ENCODE results near the gene PPP2R2C.

PPP2R2C gene

DNA sequence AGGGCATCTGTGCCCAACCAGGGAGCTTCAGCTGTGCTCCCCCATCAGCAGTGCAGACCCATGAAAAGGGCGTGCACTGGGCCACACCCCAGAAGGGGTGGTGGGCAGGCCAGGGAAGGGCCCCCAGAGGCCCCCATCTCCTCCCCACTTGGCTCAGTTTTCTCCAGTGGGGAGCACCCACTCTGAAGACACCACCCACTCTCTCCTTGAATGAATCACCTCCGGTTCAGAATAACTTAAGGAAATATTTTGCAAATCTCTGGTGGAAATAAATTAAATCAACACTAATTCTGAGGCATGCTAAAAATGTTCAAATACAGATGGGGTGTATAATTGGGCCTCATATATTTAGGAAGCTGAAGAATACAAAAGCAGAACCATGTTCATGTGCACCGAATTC lies 41.3 kb upstream of the PPP2R2C start:
- TF ChIP-seq, protein P1, sequence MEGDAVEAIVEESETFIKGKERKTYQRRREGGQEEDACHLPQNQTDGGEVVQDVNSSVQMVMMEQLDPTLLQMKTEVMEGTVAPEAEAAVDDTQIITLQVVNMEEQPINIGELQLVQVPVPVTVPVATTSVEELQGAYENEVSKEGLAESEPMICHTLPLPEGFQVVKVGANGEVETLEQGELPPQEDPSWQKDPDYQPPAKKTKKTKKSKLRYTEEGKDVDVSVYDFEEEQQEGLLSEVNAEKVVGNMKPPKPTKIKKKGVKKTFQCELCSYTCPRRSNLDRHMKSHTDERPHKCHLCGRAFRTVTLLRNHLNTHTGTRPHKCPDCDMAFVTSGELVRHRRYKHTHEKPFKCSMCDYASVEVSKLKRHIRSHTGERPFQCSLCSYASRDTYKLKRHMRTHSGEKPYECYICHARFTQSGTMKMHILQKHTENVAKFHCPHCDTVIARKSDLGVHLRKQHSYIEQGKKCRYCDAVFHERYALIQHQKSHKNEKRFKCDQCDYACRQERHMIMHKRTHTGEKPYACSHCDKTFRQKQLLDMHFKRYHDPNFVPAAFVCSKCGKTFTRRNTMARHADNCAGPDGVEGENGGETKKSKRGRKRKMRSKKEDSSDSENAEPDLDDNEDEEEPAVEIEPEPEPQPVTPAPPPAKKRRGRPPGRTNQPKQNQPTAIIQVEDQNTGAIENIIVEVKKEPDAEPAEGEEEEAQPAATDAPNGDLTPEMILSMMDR (IDR thresholded peaks at IDR 0.05; ENCODE audit: low read depth, low read length, missing control alignments) = no peak
- DNase-seq (ENCODE audit: low read depth) = no peak
- no peak overlapping the region for H3K4me3 ChIP-seq (ENCODE audit: low read depth, low read length)
- in situ Hi-C loops (cut with HindIII; ENCODE audit: low sequenced_read_pairs) = no loop called here

DNA sequence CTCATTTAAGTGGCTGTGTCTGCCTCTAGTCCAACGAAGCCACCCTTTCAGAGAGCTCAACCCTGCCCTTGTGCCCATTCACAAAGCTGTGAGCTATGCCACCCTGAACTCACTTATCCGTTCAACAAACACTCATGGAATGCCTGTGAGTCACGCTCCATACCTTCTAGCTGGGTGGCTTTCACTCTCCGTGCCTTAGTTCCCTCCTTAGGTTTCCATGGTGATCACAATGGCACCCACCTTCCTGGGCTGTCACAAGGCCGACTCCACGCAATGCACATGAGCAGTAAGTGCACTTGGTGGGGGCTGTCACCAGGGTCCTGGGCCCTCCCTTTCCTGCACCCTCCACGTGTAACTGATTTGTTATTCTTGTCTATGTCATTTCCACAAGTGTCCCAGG lies 37.2 kb upstream of the PPP2R2C start:
- H3K4me3 ChIP-seq (ENCODE audit: low read depth, low read length) = no peak overlapping the region
- in situ Hi-C loops (cut with HindIII; ENCODE audit: low sequenced_read_pairs) = no loop called here
- TF ChIP-seq, protein P1 (IDR thresholded peaks at IDR 0.05; ENCODE audit: low read depth, low read length, missing control alignments) = no peak
- no peak for DNase-seq (ENCODE audit: low read depth)

DNA sequence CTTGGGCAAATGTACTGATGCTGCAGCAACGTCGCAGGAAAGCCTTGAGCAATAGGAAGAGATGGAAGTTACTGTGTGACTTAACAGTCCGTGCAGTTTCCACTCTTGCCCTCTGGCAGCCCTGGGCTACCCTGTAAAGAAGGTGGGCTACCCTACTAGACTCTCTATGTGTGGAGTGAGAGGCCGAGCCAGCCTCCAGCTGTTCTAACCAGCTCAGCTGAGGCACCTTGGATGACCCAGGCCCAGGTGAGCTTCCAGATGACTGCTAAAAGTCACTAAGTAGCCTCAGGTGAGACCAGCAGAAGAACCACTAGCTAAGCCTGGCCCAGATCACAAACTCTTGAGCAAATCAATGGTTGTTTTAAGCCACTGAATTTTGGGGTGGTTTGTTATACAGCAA lies 34.9 kb upstream of the PPP2R2C start:
- in situ Hi-C loops (cut with HindIII; ENCODE audit: low sequenced_read_pairs) = no loop called here
- TF ChIP-seq, protein P1 (IDR thresholded peaks at IDR 0.05; ENCODE audit: low read depth, low read length, missing control alignments) = no peak
- H3K4me3 ChIP-seq (ENCODE audit: low read depth, low read length) = no peak overlapping the region
- DNase-seq (ENCODE audit: low read depth) = no peak

DNA sequence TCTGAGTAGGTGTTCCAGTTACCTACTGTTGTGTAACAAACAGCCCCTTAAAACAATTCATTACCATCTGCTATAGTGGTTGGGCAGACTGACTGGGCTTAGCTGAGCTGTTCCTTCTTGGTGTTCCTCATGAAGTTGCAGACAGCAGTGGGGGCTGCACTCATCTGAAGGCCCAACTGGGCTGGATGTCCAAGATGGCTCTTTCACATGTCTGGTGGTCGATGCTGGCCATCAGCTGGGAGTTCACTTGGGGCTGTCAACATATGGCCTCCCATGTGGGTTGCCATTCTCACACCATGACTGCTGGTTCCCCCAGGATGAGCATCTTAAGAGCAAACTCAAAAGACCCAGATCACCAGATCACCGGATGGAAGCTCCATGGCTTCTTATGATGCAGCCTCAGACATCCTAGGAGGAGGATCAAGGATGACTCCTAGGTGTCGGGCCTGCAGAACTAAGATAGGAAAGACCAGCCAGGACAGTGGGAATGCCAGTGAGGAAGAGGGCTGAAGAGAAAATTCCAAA lies 34.3 kb upstream of the PPP2R2C start:
- TF ChIP-seq, protein P1 (IDR thresholded peaks at IDR 0.05; ENCODE audit: low read depth, low read length, missing control alignments) = no peak
- DNase-seq (ENCODE audit: low read depth) = no peak
- in situ Hi-C loops (cut with HindIII; ENCODE audit: low sequenced_read_pairs) = no loop called here

DNA sequence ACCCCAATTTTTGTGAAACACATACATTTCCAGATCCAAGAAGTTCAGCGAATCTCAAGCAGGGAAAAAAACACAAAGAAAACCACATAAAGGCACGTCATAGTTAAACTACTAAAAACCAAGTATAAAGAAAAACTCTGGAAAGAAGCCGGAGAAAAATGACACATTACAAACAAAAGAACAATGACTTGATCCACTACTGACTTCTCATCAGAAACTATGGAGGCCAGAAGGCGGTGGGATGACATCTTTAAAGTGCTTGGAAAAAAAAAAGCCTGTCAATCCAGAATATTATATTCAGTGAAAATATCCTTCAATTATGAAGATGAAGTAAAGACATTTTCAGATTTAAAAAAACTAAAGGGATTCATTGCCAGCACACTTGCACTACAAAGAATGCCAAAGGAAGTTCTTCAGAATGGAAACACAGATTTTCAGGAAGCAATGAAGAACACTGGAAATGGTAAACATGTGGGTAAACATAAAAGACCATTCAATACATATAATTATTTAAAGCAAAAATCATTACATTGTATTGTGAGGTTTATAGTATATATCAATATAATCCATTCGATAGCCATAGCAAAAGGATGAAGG lies 32.6 kb upstream of the PPP2R2C start:
- TF ChIP-seq, protein P1 (IDR thresholded peaks at IDR 0.05; ENCODE audit: low read depth, low read length, missing control alignments) = no peak

More for the DNA sequence above, 34.3 kb upstream of the PPP2R2C start:
- no peak overlapping the region for H3K4me3 ChIP-seq (ENCODE audit: low read depth, low read length)

DNA sequence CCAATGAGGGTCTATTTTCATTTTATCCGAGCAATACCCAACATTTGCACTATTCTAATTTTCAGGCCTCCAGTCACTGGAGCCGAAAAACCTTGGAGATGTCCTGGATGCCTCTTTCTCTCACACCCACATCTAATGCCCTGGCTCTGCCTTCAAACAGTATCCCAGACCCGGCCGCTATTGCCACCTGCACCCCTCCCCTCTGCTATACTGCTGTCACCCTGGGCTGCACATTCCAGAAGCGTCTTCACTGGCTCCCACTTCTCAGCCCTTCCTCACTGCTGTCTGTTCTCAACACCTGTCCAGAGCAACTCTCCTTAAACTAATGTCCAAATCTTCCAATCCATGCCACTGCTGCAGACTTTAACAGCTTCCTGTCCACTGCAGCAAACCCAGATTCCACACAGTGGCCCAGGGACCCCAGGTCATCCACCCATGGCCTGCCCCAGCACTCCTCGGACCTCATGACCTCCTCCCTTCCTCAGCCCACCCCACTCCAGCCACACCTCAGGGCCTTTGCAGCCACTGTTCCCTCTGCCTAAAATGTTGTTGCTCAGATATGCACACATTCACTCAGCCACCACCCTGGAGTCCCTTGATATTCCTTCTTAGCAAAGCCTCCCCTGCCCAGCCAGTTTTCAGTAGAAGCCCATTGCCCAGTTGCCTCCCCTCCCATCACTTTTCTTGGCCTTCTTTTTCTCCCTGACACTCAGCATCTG lies 30.5 kb upstream of the PPP2R2C start:
- TF ChIP-seq, protein P1 (IDR thresholded peaks at IDR 0.05; ENCODE audit: low read depth, low read length, missing control alignments) = no peak
- H3K4me3 ChIP-seq (ENCODE audit: low read depth, low read length) = no peak overlapping the region
- in situ Hi-C loops (cut with HindIII; ENCODE audit: low sequenced_read_pairs) = no loop called here
- DNase-seq (ENCODE audit: low read depth) = no peak

More for the DNA sequence above, 32.6 kb upstream of the PPP2R2C start:
- in situ Hi-C loops (cut with HindIII; ENCODE audit: low sequenced_read_pairs) = no loop called here
- no peak overlapping the region for H3K4me3 ChIP-seq (ENCODE audit: low read depth, low read length)
- no peak for DNase-seq (ENCODE audit: low read depth)
